HepG2 (cell line): ENCODE measurements around the gene ELOVL5. TPM values are rescaled to one million over a fixed set of nuclear protein-coding genes. Genes with fewer than 3 reads are reported as not detected.

Experiments used
- ATAC-seq: fragments of 200-7000 bp; cut with Tn5 transposase; 3 replicates; pipeline ENCODE4 v1.9.1; 2020; ENCODE audit warnings: mild to moderate bottlenecking, moderate library complexity
- BruUV-seq: library from RNA; stranded (reverse); fragments of 400-500 nt; replicated peaks from 2 replicates; lab custom pipeline; 2021; lab: Mats Ljungman, UMichigan
- CTCF ChIA-PET: fragments of 300-600 bp; formaldehyde crosslinking; extraction: SDS; loops from one replicate; lab custom pipeline; 2021; ENCODE audit warnings: low total read pairs, inconsistent platforms, low intra/inter-chr PET ratio; lab: Yijun Ruan, JAX
- POLR2A ChIA-PET: fragments of 350-600 bp; sonication (Branson Sonifier 250); formaldehyde crosslinking; loops from one replicate; lab custom pipeline; 2020; ENCODE audit warnings: antibody characterized with exemption, inconsistent platforms; lab: Yijun Ruan, JAX
- DNase-seq: peaks from one replicate; pipeline ENCODE4 v3.0.0-alpha.2; 2015; ENCODE audit warnings: low spot score
- FAIRE-seq: peaks from 3 replicates; lab custom pipeline; 2011; peaks lifted over from hg19 to GRCh38; lab: Jason Lieb, UNC
- H2AFZ ChIP-seq: one replicate; pipeline ENCODE4 v1.6.1; 2011; ENCODE audit warnings: low read length, inconsistent platforms
- H3K27ac ChIP-seq: fragments of 300-600 bp; 3 replicates; pipeline ENCODE4 v1.8.0; 2011; ENCODE audit warnings: mixed run types, mild to moderate bottlenecking, mixed read lengths, low read length, inconsistent platforms; ENCODE audit not compliant: insufficient read depth; ENCODE audit errors: extremely low read length
- H3K27me3 ChIP-seq, 2 experiments: fragments of 200-600 bp in 1 of 2; 2 replicates in 1 of 2; 3 replicates in 1 of 2; pipeline versions ENCODE4 v1.6.0 to v1.8.0; 2011; ENCODE audit warnings: low read length in 2 of 2, mild to moderate bottlenecking in 2 of 2, moderate library complexity in 2 of 2, inconsistent platforms in 1 of 2; ENCODE audit not compliant: insufficient read depth in 2 of 2, control insufficient read depth in 1 of 2
- H3K36me3 ChIP-seq, 2 experiments: fragments of 200-600 bp in 1 of 2; replicated peaks in 1 of 2; 2 replicates in 1 of 2; 3 replicates in 1 of 2; pipeline versions ENCODE4 v1.5.1 to v1.8.0; 2011; ENCODE audit warnings: low read length in 2 of 2, inconsistent platforms in 1 of 2; ENCODE audit not compliant: insufficient read depth in 2 of 2, control insufficient read depth in 1 of 2
- H3K4me1 ChIP-seq: 2 replicates; pipeline ENCODE4 v1.5.1; 2012; ENCODE audit warnings: low read length, inconsistent platforms; ENCODE audit not compliant: insufficient read depth
- H3K4me2 ChIP-seq: 2 replicates; pipeline ENCODE4 v1.6.0; 2011; ENCODE audit warnings: low read depth, low read length, inconsistent platforms
- H3K4me3 ChIP-seq, 3 experiments: fragments of 200-600 bp in 1 of 3; sonication (generic), shearing (Covaris generic) in 1 of 3; replicated peaks in 1 of 3; 2 replicates each; pipeline ENCODE4 v1.5.1; 2011 to 2016; ENCODE audit warnings: low read length in 3 of 3, inconsistent platforms in 2 of 3, low read depth in 2 of 3, mild to moderate bottlenecking in 2 of 3, control low read depth in 1 of 3, mixed read lengths in 1 of 3; ENCODE audit not compliant: insufficient read depth in 1 of 3
- H3K79me2 ChIP-seq: one replicate; pipeline ENCODE4 v1.6.1; 2011; ENCODE audit warnings: low read length, inconsistent platforms; ENCODE audit not compliant: insufficient read depth
- H3K9ac ChIP-seq: 2 replicates; pipeline ENCODE4 v1.6.0; 2011; ENCODE audit warnings: mild to moderate bottlenecking, low read depth, low read length, inconsistent platforms; ENCODE audit not compliant: insufficient read depth
- H3K9me3 ChIP-seq: 2 replicates; pipeline ENCODE4 v1.5.1; 2012; ENCODE audit warnings: mild to moderate bottlenecking, low read length
- H4K20me1 ChIP-seq: 2 replicates; pipeline ENCODE4 v1.6.0; 2011; ENCODE audit warnings: inconsistent platforms, mild to moderate bottlenecking, low read length, moderate library complexity; ENCODE audit not compliant: insufficient read depth
- FOSL2 ChIP-seq: sonication (generic); formaldehyde crosslinking; IDR thresholded peaks from 2 replicates; pipeline ENCODE4 v1.4.0; 2020; ENCODE audit warnings: missing genetic modification reagents
- FOXA1 ChIP-seq, 2 experiments: fragments of 450-650 bp in 1 of 2; sonication (generic) in 1 of 2; formaldehyde crosslinking in 1 of 2; IDR thresholded peaks; 2 replicates each; pipeline versions ENCODE4 v1.4.0 to v1.6.1; 2016 to 2020; ENCODE audit warnings: missing genetic modification reagents in 1 of 2
- FOXK1 ChIP-seq: sonication (generic); formaldehyde crosslinking; IDR thresholded peaks from 2 replicates; pipeline ENCODE4 v1.4.0; 2020; ENCODE audit warnings: low read depth, missing genetic modification reagents, borderline replicate concordance
- HMG20A ChIP-seq: IDR thresholded peaks from 2 replicates; pipeline ENCODE4 v1.6.1; 2016; ENCODE audit warnings: borderline replicate concordance
- HNF1B ChIP-seq: sonication (generic); formaldehyde crosslinking; IDR thresholded peaks from 2 replicates; pipeline ENCODE4 v1.5.1; 2020; ENCODE audit warnings: mild to moderate bottlenecking, moderate library complexity, missing genetic modification reagents
- HNF4A ChIP-seq: sonication (generic); formaldehyde crosslinking; IDR thresholded peaks from 2 replicates; pipeline ENCODE4 v1.4.0; 2020; ENCODE audit warnings: missing genetic modification reagents
- SALL1 ChIP-seq: sonication (generic); formaldehyde crosslinking; IDR thresholded peaks from 2 replicates; pipeline ENCODE4 v1.8.0; 2022; ENCODE audit warnings: mild to moderate bottlenecking, missing genetic modification reagents
- SAP130 ChIP-seq: IDR thresholded peaks from 2 replicates; pipeline ENCODE4 v1.6.1; 2016; ENCODE audit warnings: low read depth
- SKI ChIP-seq: fragments of 450-650 bp; IDR thresholded peaks from one replicate; pipeline ENCODE4 v1.6.1; 2018; ENCODE audit warnings: mild to moderate bottlenecking; ENCODE audit not compliant: partially characterized antibody
- TBL1XR1 ChIP-seq: fragments of 150-350 bp; IDR thresholded peaks from 2 replicates; pipeline ENCODE4 v1.6.1; 2014; ENCODE audit warnings: borderline replicate concordance, low read length; ENCODE audit not compliant: partially characterized antibody
- ZKSCAN8 ChIP-seq: IDR thresholded peaks from 2 replicates; pipeline ENCODE4 v1.6.1; 2016; ENCODE audit warnings: borderline replicate concordance, missing genetic modification reagents, missing compliant biosample characterization
- ZNF20 ChIP-seq: sonication (generic); formaldehyde crosslinking; IDR thresholded peaks from 2 replicates; pipeline ENCODE4 v1.4.0; 2020; ENCODE audit warnings: mild to moderate bottlenecking, moderate library complexity, missing genetic modification reagents
- WGBS: methylation state at CpG from one replicate; pipeline ENCODE4 v1.1.6; 2017; ENCODE audit warnings: low lambda C conversion rate; 5-methylcytosine and 5-hydroxymethylcytosine counted together
- in situ Hi-C: cut with HindIII; loops from 2 replicates; pipeline ENCODE4 v1.10.0; 2017; ENCODE audit warnings: low pct_unique_long_range_greater_than_20kb; ENCODE audit not compliant: extremely low pct_ligation_motif_present
- intact Hi-C: fragments of 100-400 bp; cut with micrococcal nuclease; formaldehyde crosslinking; loops from one replicate; pipeline ENCODE4 v1.10.0; 2022; ENCODE audit not compliant: unreplicated experiment
- polyA plus RNA-seq, 8 experiments: library from polyadenylated mRNA; depleted of rRNA in 3 of 8; stranded (reverse) in 7 of 8; unstranded in 1 of 8; fragments of >200 nt; fragmentation: Illumina TruSeq in 4 of 8; extraction: Trizol in 4 of 8; gene quantifications; 2 replicates each; pipeline versions ENCODE4 v1.2.1 to v1.2.3, GENCODE V29; 2011 to 2016; ENCODE audit warnings: low read depth in 4 of 8, missing spikeins in 1 of 8, mixed read lengths in 1 of 8; ENCODE audit not compliant: insufficient read depth in 1 of 8
- total RNA-seq, 5 experiments: library from RNA; depleted of rRNA; stranded (reverse); fragments of >200 nt; fragmentation: Illumina TruSeq; extraction: Trizol; gene quantifications; 2 replicates each; pipeline ENCODE4 v1.2.3, GENCODE V29; 2016; ENCODE audit warnings: low read depth in 1 of 5
- TF ChIP-seq, protein P1 (sequence below): sonication (generic); formaldehyde crosslinking; conservative IDR thresholded peaks from 2 replicates; pipeline ENCODE4 v1.4.0; 2020; ENCODE audit warnings: mild to moderate bottlenecking, missing genetic modification reagents, moderate library complexity
- TF ChIP-seq, protein P2 (sequence below): sonication (generic); formaldehyde crosslinking; IDR thresholded peaks from 2 replicates; pipeline ENCODE4 v1.4.0; 2020; ENCODE audit warnings: missing genetic modification reagents, borderline replicate concordance

ELOVL5 gene
- total and polyA plus RNA-seq, 2 of the 13 experiments (the other 11 are each of a cell fraction or from before 2014, with no cell fraction given): 50.1 to 72.4 TPM

DNA sequence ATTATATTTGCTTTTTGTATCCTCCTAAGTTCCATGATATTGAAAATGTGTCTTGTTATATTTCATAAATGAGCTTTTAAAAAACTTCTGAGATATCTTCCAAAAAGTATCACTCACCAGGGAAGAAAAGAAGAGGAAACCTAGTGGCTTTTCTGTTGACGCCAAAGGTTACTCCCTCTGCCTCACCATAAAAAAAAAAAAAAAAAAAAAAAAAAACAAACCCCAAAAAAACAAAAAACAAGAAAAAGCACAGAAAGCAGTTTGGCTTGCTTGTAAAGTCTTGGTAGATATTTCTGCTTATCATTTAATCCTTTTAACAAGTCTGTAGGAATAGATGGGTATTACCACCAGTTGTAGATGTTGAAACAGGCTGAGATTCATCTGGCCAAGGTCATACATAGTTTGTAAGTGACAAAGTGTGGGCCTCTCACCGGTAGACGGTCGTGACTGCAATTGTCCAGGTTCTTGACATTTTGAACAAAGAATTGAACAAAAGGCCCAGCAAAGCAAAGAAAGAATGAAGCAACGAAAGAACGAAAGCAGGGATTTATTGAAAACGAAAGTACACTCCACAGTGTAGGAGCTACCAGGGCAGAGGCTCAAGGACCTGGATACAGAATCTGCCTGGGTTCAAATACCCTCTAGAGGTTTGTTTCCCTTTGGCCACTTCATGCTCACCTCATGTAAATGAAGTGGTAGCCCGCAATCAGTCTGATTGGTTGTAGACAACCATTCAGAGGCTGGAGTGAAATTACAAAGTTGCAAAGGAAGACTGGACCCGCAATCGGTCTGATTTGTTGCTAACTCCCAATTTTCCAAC lies 11.6 kb upstream of the ELOVL5 start:
- ATAC-seq: peak; percentile 7; the same call in 1 of the 3 replicates
- CTCF ChIA-PET: no interaction called here
- 27% methylated on average over 10 of the region's 10 CpGs for WGBS
- Histone ChIP-seq H2AFZ (no peak overlapping the region), H3K4me1 (peaks cover 42% of the 10 kb centered on the region), H3K36me3 (no peaks in the 10 kb centered on the region), H3K27ac (peak overlapping the region; percentile 82), H3K27me3 (peaks cover 0 to 10% of the 10 kb centered on the region in 2 experiments; a peak in 2 of 5 replicates), H3K9ac (peak overlapping the region; percentile 80), H3K79me2 (no peaks in the 10 kb centered on the region), H3K4me3 (peak overlapping the region; percentile 58 to 82 (median 67); a peak in 5 of 6 replicates), H4K20me1 (no peaks in the 10 kb centered on the region), H3K9me3 (no peaks in the 10 kb centered on the region), H3K4me2 (peak overlapping the region; percentile 99)
- peak; percentile 83 for DNase-seq
- intact Hi-C loops (no loop called here), in situ Hi-C loops (no loop called here)
- peak; percentile 90 for FAIRE-seq
- POLR2A ChIA-PET: interaction anchor here (1.2 to 1.7 kb wide), 7 partner anchors 13 to 635 kb away, joined by 3 to 11 read pairs (median 4); no protein-coding TSS in a partner anchor
- BruUV-seq: no TSS peak
- TF ChIP-seq, protein P1, sequence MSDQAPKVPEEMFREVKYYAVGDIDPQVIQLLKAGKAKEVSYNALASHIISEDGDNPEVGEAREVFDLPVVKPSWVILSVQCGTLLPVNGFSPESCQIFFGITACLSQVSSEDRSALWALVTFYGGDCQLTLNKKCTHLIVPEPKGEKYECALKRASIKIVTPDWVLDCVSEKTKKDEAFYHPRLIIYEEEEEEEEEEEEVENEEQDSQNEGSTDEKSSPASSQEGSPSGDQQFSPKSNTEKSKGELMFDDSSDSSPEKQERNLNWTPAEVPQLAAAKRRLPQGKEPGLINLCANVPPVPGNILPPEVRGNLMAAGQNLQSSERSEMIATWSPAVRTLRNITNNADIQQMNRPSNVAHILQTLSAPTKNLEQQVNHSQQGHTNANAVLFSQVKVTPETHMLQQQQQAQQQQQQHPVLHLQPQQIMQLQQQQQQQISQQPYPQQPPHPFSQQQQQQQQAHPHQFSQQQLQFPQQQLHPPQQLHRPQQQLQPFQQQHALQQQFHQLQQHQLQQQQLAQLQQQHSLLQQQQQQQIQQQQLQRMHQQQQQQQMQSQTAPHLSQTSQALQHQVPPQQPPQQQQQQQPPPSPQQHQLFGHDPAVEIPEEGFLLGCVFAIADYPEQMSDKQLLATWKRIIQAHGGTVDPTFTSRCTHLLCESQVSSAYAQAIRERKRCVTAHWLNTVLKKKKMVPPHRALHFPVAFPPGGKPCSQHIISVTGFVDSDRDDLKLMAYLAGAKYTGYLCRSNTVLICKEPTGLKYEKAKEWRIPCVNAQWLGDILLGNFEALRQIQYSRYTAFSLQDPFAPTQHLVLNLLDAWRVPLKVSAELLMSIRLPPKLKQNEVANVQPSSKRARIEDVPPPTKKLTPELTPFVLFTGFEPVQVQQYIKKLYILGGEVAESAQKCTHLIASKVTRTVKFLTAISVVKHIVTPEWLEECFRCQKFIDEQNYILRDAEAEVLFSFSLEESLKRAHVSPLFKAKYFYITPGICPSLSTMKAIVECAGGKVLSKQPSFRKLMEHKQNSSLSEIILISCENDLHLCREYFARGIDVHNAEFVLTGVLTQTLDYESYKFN (CRISPR knock-in tag): peak; percentile 28; the same call in 1 of the 2 replicates
- peak; percentile 33 for TF ChIP-seq TBL1XR1
- TF ChIP-seq FOXA1 (IDR thresholded peaks at IDR 0.05): no peak
- TF ChIP-seq FOXA1 (CRISPR knock-in tag; IDR thresholded peaks at IDR 0.05): 0 out of 2 replicates have a peak, but pooled peaks have one; percentile 49
- TF ChIP-seq, protein P2, sequence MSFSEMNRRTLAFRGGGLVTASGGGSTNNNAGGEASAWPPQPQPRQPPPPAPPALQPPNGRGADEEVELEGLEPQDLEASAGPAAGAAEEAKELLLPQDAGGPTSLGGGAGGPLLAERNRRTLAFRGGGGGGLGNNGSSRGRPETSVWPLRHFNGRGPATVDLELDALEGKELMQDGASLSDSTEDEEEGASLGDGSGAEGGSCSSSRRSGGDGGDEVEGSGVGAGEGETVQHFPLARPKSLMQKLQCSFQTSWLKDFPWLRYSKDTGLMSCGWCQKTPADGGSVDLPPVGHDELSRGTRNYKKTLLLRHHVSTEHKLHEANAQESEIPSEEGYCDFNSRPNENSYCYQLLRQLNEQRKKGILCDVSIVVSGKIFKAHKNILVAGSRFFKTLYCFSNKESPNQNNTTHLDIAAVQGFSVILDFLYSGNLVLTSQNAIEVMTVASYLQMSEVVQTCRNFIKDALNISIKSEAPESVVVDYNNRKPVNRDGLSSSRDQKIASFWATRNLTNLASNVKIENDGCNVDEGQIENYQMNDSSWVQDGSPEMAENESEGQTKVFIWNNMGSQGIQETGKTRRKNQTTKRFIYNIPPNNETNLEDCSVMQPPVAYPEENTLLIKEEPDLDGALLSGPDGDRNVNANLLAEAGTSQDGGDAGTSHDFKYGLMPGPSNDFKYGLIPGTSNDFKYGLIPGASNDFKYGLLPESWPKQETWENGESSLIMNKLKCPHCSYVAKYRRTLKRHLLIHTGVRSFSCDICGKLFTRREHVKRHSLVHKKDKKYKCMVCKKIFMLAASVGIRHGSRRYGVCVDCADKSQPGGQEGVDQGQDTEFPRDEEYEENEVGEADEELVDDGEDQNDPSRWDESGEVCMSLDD (CRISPR knock-in tag): no peak
- peak; percentile 40; the same call in 1 of the 2 replicates for TF ChIP-seq SAP130 (CRISPR knock-in tag)
- peak; percentile 61 for TF ChIP-seq SKI
- peak; percentile 49 for TF ChIP-seq FOSL2 (CRISPR knock-in tag)
- 0 out of 2 replicates have a peak, but pooled peaks have one; percentile 18 for TF ChIP-seq HNF1B (CRISPR knock-in tag)
- peak; percentile 41; the same call in 1 of the 2 replicates for TF ChIP-seq SALL1 (CRISPR knock-in tag)
- 0 out of 2 replicates have a peak, but pooled peaks have one; percentile 30 for TF ChIP-seq ZNF20 (CRISPR knock-in tag)
- TF ChIP-seq HNF4A (CRISPR knock-in tag): peak; percentile 49; the same call in 1 of the 2 replicates
- TF ChIP-seq ZKSCAN8 (CRISPR knock-in tag): 0 out of 2 replicates have a peak, but pooled peaks have one; percentile 31
- TF ChIP-seq FOXK1: no peak
- TF ChIP-seq HMG20A (CRISPR knock-in tag): peak; percentile 67; the same call in 1 of the 2 replicates
